IMR-90 (cell line): Measurements from ENCODE around the gene DZANK1. TPM values are rescaled to one million over a fixed set of nuclear protein-coding genes. Genes with fewer than 3 reads are reported as not detected.

Experiments
- ATAC-seq: fragments of 200-7000 bp; cut with Tn5 transposase; 2 replicates; pipeline ENCODE4 v1.9.1; 2020; ENCODE audit warnings: low read depth, mild to moderate bottlenecking, moderate library complexity
- BruUV-seq: library from RNA; stranded (reverse); fragments of 400-500 nt; replicated peaks from 2 replicates; lab custom pipeline; 2021; lab: Mats Ljungman, UMichigan
- CTCF ChIA-PET: fragments of 300-600 bp; formaldehyde crosslinking; extraction: SDS; loops from one replicate; lab custom pipeline; 2021; ENCODE audit warnings: antibody characterized with exemption; lab: Yijun Ruan, JAX
- POLR2A ChIA-PET: fragments of 300-600 bp; sonication (Branson Sonifier 250); formaldehyde crosslinking; loops from one replicate; lab custom pipeline; 2022; ENCODE audit warnings: antibody characterized with exemption; ENCODE audit not compliant: unreplicated experiment; lab: Charles Lee
- DNase-seq: peaks from one replicate; pipeline ENCODE4 v3.0.0; 2013
- H2AFZ ChIP-seq: replicated peaks from 2 replicates; pipeline ENCODE3; 2013; ENCODE audit warnings: low read length, mild to moderate bottlenecking; ENCODE audit not compliant: poor library complexity
- H2AK5ac ChIP-seq: 2 replicates; pipeline ENCODE4 v1.6.1; 2013; ENCODE audit warnings: low read depth, low read length, inconsistent platforms
- H2AK9ac ChIP-seq: replicated peaks from 2 replicates; pipeline ENCODE3; 2013; ENCODE audit warnings: mild to moderate bottlenecking, low read depth, low read length, moderate library complexity; ENCODE audit not compliant: poor library complexity
- H2BK120ac ChIP-seq: 2 replicates; pipeline ENCODE4 v1.6.1; 2013; ENCODE audit warnings: low read depth, low read length, inconsistent platforms
- H2BK15ac ChIP-seq: 3 replicates; pipeline ENCODE4 v1.6.1; 2013; ENCODE audit warnings: low read depth, low read length, inconsistent platforms
- H2BK20ac ChIP-seq: 2 replicates; pipeline ENCODE4 v1.6.1; 2013; ENCODE audit warnings: low read depth, mild to moderate bottlenecking, inconsistent platforms, low read length, moderate library complexity
- H2BK5ac ChIP-seq: 2 replicates; pipeline ENCODE4 v1.6.1; 2013; ENCODE audit warnings: mild to moderate bottlenecking, low read depth, low read length, inconsistent platforms; ENCODE audit not compliant: poor library complexity, severe bottlenecking
- H3K14ac ChIP-seq: replicated peaks from 2 replicates; pipeline ENCODE4 v1.6.1; 2013; ENCODE audit warnings: low read depth, low read length, inconsistent platforms
- H3K18ac ChIP-seq: 2 replicates; pipeline ENCODE4 v1.6.1; 2013; ENCODE audit warnings: low read depth, low read length, control low read depth
- H3K23ac ChIP-seq: 2 replicates; pipeline ENCODE4 v1.6.1; 2013; ENCODE audit warnings: low read depth, low read length, inconsistent platforms
- H3K27ac ChIP-seq: 2 replicates; pipeline ENCODE4 v1.5.1; 2013; ENCODE audit warnings: mild to moderate bottlenecking, control low read depth, low read length; ENCODE audit not compliant: insufficient read depth
- H3K27me3 ChIP-seq: 2 replicates; pipeline ENCODE4 v1.6.1; 2013; ENCODE audit warnings: low read length; ENCODE audit not compliant: control insufficient read depth, insufficient read depth
- H3K36me3 ChIP-seq: 2 replicates; pipeline ENCODE4 v1.6.1; 2013; ENCODE audit warnings: low read length, mixed read lengths; ENCODE audit not compliant: control insufficient read depth, insufficient read depth
- H3K4ac ChIP-seq: 2 replicates; pipeline ENCODE4 v1.6.1; 2013; ENCODE audit warnings: low read depth, low read length, inconsistent platforms
- H3K4me1 ChIP-seq: 2 replicates; pipeline ENCODE4 v1.6.1; 2013; ENCODE audit warnings: low read length, mixed read lengths; ENCODE audit not compliant: control insufficient read depth, insufficient read depth
- H3K4me2 ChIP-seq: 2 replicates; pipeline ENCODE4 v1.6.1; 2013; ENCODE audit warnings: low read depth, mild to moderate bottlenecking, control low read depth, low read length, moderate library complexity
- H3K4me3 ChIP-seq: 2 replicates; pipeline ENCODE4 v1.5.1; 2013; ENCODE audit warnings: low read depth, mild to moderate bottlenecking, control low read depth, low read length, moderate library complexity; ENCODE audit not compliant: insufficient read depth
- H3K56ac ChIP-seq: 2 replicates; pipeline ENCODE4 v1.6.1; 2013; ENCODE audit warnings: low read length, inconsistent platforms; ENCODE audit not compliant: insufficient read depth; ENCODE audit errors: extremely low read depth
- H3K79me1 ChIP-seq, 2 experiments: 2 replicates each; pipeline ENCODE4 v1.6.1; 2013; ENCODE audit warnings: low read length in 2 of 2, inconsistent platforms in 1 of 2, low read depth in 1 of 2
- H3K9ac ChIP-seq: 2 replicates; pipeline ENCODE4 v1.6.1; 2013; ENCODE audit warnings: low read depth, low read length, control low read depth
- H3K9me1 ChIP-seq: 2 replicates; pipeline ENCODE4 v1.6.1; 2013; ENCODE audit warnings: low read length, inconsistent platforms; ENCODE audit not compliant: insufficient read depth
- H3K9me3 ChIP-seq: 2 replicates; pipeline ENCODE4 v1.6.1; 2013; ENCODE audit warnings: low read length; ENCODE audit not compliant: control insufficient read depth, insufficient read depth
- H4K20me1 ChIP-seq: 2 replicates; pipeline ENCODE4 v1.6.1; 2013; ENCODE audit warnings: low read length, inconsistent platforms; ENCODE audit not compliant: insufficient read depth
- H4K5ac ChIP-seq: 2 replicates; pipeline ENCODE4 v1.6.1; 2013; ENCODE audit warnings: mild to moderate bottlenecking, low read depth, low read length, control low read depth
- H4K8ac ChIP-seq, 2 experiments: 2 replicates each; pipeline ENCODE4 v1.6.1; 2013; ENCODE audit warnings: low read depth in 2 of 2, low read length in 2 of 2, control low read depth in 1 of 2, inconsistent platforms in 1 of 2
- H4K91ac ChIP-seq: 2 replicates; pipeline ENCODE4 v1.6.1; 2013; ENCODE audit warnings: low read depth, low read length, inconsistent platforms; ENCODE audit not compliant: insufficient read depth
- BHLHE40 ChIP-seq: fragments of 150-350 bp; IDR thresholded peaks from 2 replicates; pipeline ENCODE4 v1.6.1; 2016; ENCODE audit warnings: mild to moderate bottlenecking, low read depth, low read length
- CEBPB ChIP-seq: IDR thresholded peaks from 2 replicates; pipeline ENCODE4 v1.6.1; 2012; ENCODE audit warnings: low read depth, low read length, improper control_type of control experiment
- CHD1 ChIP-seq: IDR thresholded peaks from 2 replicates; pipeline ENCODE4 v1.6.1; 2012; ENCODE audit warnings: low read depth, low read length, improper control_type of control experiment
- CTCF ChIP-seq: conservative IDR thresholded peaks from 2 replicates; pipeline ENCODE4 v1.5.1; 2012; ENCODE audit warnings: mild to moderate bottlenecking, low read depth, low read length, improper control_type of control experiment
- ELK1 ChIP-seq: fragments of 150-350 bp; IDR thresholded peaks from 2 replicates; pipeline ENCODE4 v1.6.1; 2016; ENCODE audit warnings: low read depth, mild to moderate bottlenecking, low read length, moderate library complexity, borderline replicate concordance
- FOS ChIP-seq: fragments of 150-350 bp; IDR thresholded peaks from 2 replicates; pipeline ENCODE4 v1.6.1; 2016; ENCODE audit warnings: low read depth, low read length
- MAZ ChIP-seq: IDR thresholded peaks from 2 replicates; pipeline ENCODE4 v1.6.1; 2012; ENCODE audit warnings: low read depth, mild to moderate bottlenecking, low read length, improper control_type of control experiment, moderate library complexity, borderline replicate concordance
- MXI1 ChIP-seq: IDR thresholded peaks from 2 replicates; pipeline ENCODE4 v1.6.1; 2012; ENCODE audit warnings: low read depth, mild to moderate bottlenecking, low read length, moderate library complexity, borderline replicate concordance
- NFE2L2 ChIP-seq: fragments of 150-350 bp; IDR thresholded peaks from 2 replicates; pipeline ENCODE4 v1.6.1; 2016; ENCODE audit warnings: low read depth, mild to moderate bottlenecking, low read length
- POLR2A ChIP-seq: IDR thresholded peaks from 2 replicates; pipeline ENCODE4 v1.6.1; 2012; ENCODE audit warnings: mild to moderate bottlenecking, low read depth, low read length
- RAD21 ChIP-seq: IDR thresholded peaks from 2 replicates; pipeline ENCODE4 v1.6.1; 2012; ENCODE audit warnings: low read length, improper control_type of control experiment
- RCOR1 ChIP-seq: IDR thresholded peaks from 2 replicates; pipeline ENCODE4 v1.6.1; 2012; ENCODE audit warnings: mild to moderate bottlenecking, low read length, improper control_type of control experiment; ENCODE audit not compliant: insufficient replicate concordance
- RFX5 ChIP-seq: IDR thresholded peaks from 2 replicates; pipeline ENCODE4 v1.8.0; 2012; ENCODE audit warnings: low read depth, mild to moderate bottlenecking, low read length, moderate library complexity
- SMC3 ChIP-seq: fragments of 150-350 bp; IDR thresholded peaks from 2 replicates; pipeline ENCODE4 v1.6.1; 2016; ENCODE audit warnings: low read depth, mild to moderate bottlenecking, antibody characterized with exemption, low read length, moderate library complexity
- USF2 ChIP-seq: fragments of 150-350 bp; IDR thresholded peaks from 2 replicates; pipeline ENCODE4 v1.6.1; 2017; ENCODE audit warnings: mild to moderate bottlenecking, antibody characterized with exemption, low read length, low read depth
- WGBS, 2 experiments: methylation state at CpG; one replicate each; pipeline versions ENCODE4 v1.1.5 to v1.1.7; 2013; ENCODE audit warnings: missing lambda C conversion rate in 2 of 2; ENCODE audit not compliant: insufficient read length in 1 of 2; ENCODE audit errors: extremely low coverage in 2 of 2; 5-methylcytosine and 5-hydroxymethylcytosine counted together
- dilution Hi-C: fragments of 300-500 bp; cut with HindIII; formaldehyde crosslinking; loops from one replicate; pipeline ENCODE4 v1.14.3; 2018; ENCODE audit warnings: low sequenced_read_pairs; ENCODE audit not compliant: unreplicated experiment
- in situ Hi-C: fragments of 300-500 bp; cut with MboI; formaldehyde crosslinking; loops from 3 replicates; pipeline ENCODE4 v1.14.3; 2019; ENCODE audit warnings: low sequenced_read_pairs, inconsistent platforms, mixed read lengths
- intact Hi-C: fragments of 100-400 bp; cut with micrococcal nuclease; formaldehyde crosslinking; loops from 2 replicates; pipeline ENCODE4 v1.10.0; 2022
- polyA plus RNA-seq, 3 experiments: library from polyadenylated mRNA; depleted of rRNA; stranded (reverse); fragments of >200 nt; gene quantifications; 2 replicates each; pipeline ENCODE4 v1.2.3, GENCODE V29; 2012; ENCODE audit warnings: low replicate concordance in 1 of 3
- total RNA-seq: library from RNA; depleted of rRNA; stranded (reverse); fragments of >200 nt; gene quantifications from 2 replicates; pipeline ENCODE4 v1.2.3, GENCODE V29; 2012

Gene DZANK1
- total and polyA plus RNA-seq, 2 of the 4 experiments (the other 2 are of a cell fraction): 0.54 to 1.1 TPM

- Histone ChIP-seq H3K9me1 (no peaks in the 10 kb centered on the region), H2BK15ac (no peak overlapping the region), H3K4ac (no peak overlapping the region), H3K56ac (no peak overlapping the region), H3K9ac (no peak overlapping the region), H3K4me2 (no peak overlapping the region), H2AFZ (no peak overlapping the region), H3K18ac (no peak overlapping the region), H2BK20ac (no peak overlapping the region), H3K36me3 (no peaks in the 10 kb centered on the region), H2BK5ac (no peak overlapping the region), H3K27me3 (no peaks in the 10 kb centered on the region), H3K23ac (no peak overlapping the region), H3K9me3 (no peaks in the 10 kb centered on the region), H3K27ac (no peak overlapping the region), H2BK120ac (no peak overlapping the region), H4K8ac (no peak overlapping the region), H3K14ac (no peak overlapping the region), H3K4me1 (no peaks in the 10 kb centered on the region), H3K4me3 (no peak overlapping the region), H4K91ac (no peak overlapping the region), H3K79me1 (no peaks in the 10 kb centered on the region), H4K5ac (no peak overlapping the region), H2AK5ac (no peak overlapping the region), H2AK9ac (no peak overlapping the region), H4K20me1 (no peaks in the 10 kb centered on the region)
- ChIA-PET CTCF (interaction anchor here (0.7 kb wide), 1 partner anchor 104 kb away, joined by 3 read pairs; no protein-coding TSS in a partner anchor), POLR2A (no interaction called here)
- no TSS peak for BruUV-seq
- DNase-seq (peak; percentile 1), ATAC-seq (no peak)
- dilution Hi-C loops: no loop called here
- intact Hi-C loops: no loop called here
- in situ Hi-C loops: no loop called here
- no CpG with 5 or more reads among the region's 2 CpGs for WGBS, 2 experiments
- TF ChIP-seq CTCF (no peak), ELK1 (no peak), CEBPB (no peak), POLR2A (no peak), MXI1 (no peak), BHLHE40 (no peak), NFE2L2 (no peak), RFX5 (no peak), RAD21 (no peak), SMC3 (no peak), MAZ (no peak), USF2 (no peak), FOS (no peak), CHD1 (no peak), RCOR1 (no peak)
Observed at GRCh38 chr20:18436847-18437246, 30.0 kb downstream of the DZANK1 start.
